ENCODE results near the gene TRIP13.

DNA sequence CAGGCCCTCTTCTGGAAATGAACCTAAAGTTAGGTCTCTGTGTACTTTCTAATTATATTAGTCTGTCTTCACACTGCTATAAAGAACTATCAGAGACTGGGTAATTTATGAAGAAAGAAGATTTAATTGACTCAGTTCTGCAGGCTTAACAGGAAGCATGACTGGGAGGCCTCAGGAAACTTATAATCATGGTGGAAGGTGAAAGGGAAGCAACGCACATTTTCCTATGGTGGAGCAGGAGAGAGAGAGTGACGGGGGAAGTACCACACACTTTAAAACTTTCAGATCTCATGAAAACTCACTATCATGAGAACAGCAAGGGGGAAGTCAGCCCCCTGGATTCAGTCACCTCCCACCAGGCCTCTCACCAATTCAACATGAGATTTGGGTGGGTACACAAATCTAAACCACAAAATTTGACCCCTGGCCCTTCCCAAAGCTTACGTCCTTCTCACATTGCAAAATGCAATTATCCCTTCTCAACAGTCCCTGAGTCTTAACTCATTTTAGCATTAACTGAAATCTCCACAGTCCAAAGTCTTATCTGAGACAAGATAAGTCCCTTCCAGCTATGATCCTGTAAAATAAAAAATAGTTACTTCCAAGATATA, 40.7 kb downstream of the TRIP13 start:
- no peak for TF ChIP-seq EZH2 (IDR thresholded peaks at IDR 0.05; ENCODE audit: insufficient read depth, poor library complexity, severe bottlenecking)
- TF ChIP-seq EZH2phosphoT487 (IDR thresholded peaks at IDR 0.05; ENCODE audit: insufficient read depth, low read depth) = no peak
